Measurements from ENCODE around the gene FRA10AC1. TPM values are rescaled to one million over a fixed set of nuclear protein-coding genes. Genes with fewer than 3 reads are reported as not detected.

FRA10AC1 gene, protein sequence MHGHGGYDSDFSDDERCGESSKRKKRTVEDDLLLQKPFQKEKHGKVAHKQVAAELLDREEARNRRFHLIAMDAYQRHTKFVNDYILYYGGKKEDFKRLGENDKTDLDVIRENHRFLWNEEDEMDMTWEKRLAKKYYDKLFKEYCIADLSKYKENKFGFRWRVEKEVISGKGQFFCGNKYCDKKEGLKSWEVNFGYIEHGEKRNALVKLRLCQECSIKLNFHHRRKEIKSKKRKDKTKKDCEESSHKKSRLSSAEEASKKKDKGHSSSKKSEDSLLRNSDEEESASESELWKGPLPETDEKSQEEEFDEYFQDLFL
- total RNA-seq: 23.4 to 27.0 TPM (median 24.2 TPM) in 3 replicates

GRCh38 chr10:93702210-93703001 is at the start of gene FRA10AC1:
FRA10AC1 (minus strand) TSS chr10:93702592; CDS start chr10:93700106, 2,486 bp downstream.
- no peak within 1 kb of the TSS for H3K27ac Mint-ChIP-seq
- no peak for TF ChIP-seq CTCF (IDR thresholded peaks at IDR 0.05; ENCODE audit: unreplicated experiment)
- H3K4me1 Mint-ChIP-seq: peaks cover 7% of the 10 kb centered on the region
- peaks cover 2% of the 10 kb centered on the region for H3K36me3 Mint-ChIP-seq
- H3K9me3 Mint-ChIP-seq: no peaks in the 10 kb centered on the region
- no peaks in the 10 kb centered on the region for H3K27me3 Mint-ChIP-seq (ENCODE audit: low read depth)
- no peak within 1 kb of the TSS for H3K4me3 Mint-ChIP-seq
- DNase-seq (ENCODE audit: low spot score in 2 of 2, unreplicated experiment in 2 of 2): peak; percentile 89 to 98

DNA sequence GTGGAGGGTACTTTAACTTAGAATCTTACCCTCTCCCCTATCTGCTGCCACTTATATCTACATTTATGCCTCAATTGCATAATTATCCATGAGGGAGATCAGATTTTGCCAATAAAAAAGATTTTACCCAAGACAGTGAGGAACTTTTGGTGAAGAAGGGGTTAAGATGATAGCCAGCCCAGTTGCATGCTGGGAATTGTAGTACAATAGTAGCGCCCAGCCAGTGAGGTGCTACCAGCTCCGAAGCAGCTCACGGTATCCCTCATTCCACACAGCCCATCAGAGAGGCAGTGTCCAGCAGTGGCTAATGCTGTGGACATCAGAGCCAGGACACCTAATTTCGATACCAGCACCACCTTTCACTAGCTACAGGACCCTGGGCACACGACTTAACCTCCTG is 49.4 kb upstream of the FRA10AC1 start:
- DNase-seq (ENCODE audit: low spot score in 2 of 2, unreplicated experiment in 2 of 2): no peak
- Mint-ChIP-seq H3K4me3 (peak overlapping the region; percentile 32), H3K9me3 (no peaks in the 10 kb centered on the region), H3K27ac (no peak overlapping the region), H3K36me3 (no peaks in the 10 kb centered on the region), H3K27me3 (ENCODE audit: low read depth) (peaks cover 17% of the 10 kb centered on the region), H3K4me1 (peaks cover 13% of the 10 kb centered on the region)
- no peak for TF ChIP-seq CTCF (IDR thresholded peaks at IDR 0.05; ENCODE audit: unreplicated experiment)

DNA sequence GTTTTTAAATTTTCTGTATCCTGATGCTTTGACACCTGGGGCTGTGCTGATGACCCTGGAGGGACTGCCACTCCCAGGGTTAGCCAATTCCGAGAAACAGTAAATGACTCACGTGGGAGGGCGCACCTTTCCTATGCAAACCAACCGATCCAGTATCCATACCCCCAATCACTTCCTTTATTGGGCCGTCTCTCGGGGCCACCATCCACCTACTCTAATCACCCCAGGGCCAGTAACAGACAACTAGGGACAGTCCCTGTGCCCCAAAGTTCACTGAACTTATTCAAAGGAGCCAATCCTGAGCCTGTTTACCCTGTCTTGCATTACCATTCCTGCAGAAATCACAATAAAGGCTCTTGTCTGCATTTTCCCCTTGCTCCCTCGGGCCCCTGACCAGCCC is 48.7 kb upstream of the FRA10AC1 start:
- H3K9me3 Mint-ChIP-seq: no peaks in the 10 kb centered on the region
- H3K4me1 Mint-ChIP-seq: peaks cover 13% of the 10 kb centered on the region
- no peak overlapping the region for H3K27ac Mint-ChIP-seq
- H3K36me3 Mint-ChIP-seq: no peaks in the 10 kb centered on the region
- H3K27me3 Mint-ChIP-seq (ENCODE audit: low read depth): peaks cover 14% of the 10 kb centered on the region
- no peak for DNase-seq (ENCODE audit: low spot score in 2 of 2, unreplicated experiment in 2 of 2)
- H3K4me3 Mint-ChIP-seq: no peak overlapping the region
- TF ChIP-seq CTCF (IDR thresholded peaks at IDR 0.05; ENCODE audit: unreplicated experiment): no peak

- H3K27ac Mint-ChIP-seq: peak overlapping the region; percentile 34
- no peaks in the 10 kb centered on the region for H3K9me3 Mint-ChIP-seq
- no peak for DNase-seq (ENCODE audit: low spot score in 2 of 2, unreplicated experiment in 2 of 2)
- H3K36me3 Mint-ChIP-seq: no peaks in the 10 kb centered on the region
- H3K4me1 Mint-ChIP-seq: peaks cover 11% of the 10 kb centered on the region
- H3K27me3 Mint-ChIP-seq (ENCODE audit: low read depth): peaks cover 4% of the 10 kb centered on the region
- H3K4me3 Mint-ChIP-seq: no peak overlapping the region
- no peak for TF ChIP-seq CTCF (IDR thresholded peaks at IDR 0.05; ENCODE audit: unreplicated experiment)
Measured at GRCh38 chr10:93749218-93749799, 46.9 kb upstream of the FRA10AC1 start.

DNA sequence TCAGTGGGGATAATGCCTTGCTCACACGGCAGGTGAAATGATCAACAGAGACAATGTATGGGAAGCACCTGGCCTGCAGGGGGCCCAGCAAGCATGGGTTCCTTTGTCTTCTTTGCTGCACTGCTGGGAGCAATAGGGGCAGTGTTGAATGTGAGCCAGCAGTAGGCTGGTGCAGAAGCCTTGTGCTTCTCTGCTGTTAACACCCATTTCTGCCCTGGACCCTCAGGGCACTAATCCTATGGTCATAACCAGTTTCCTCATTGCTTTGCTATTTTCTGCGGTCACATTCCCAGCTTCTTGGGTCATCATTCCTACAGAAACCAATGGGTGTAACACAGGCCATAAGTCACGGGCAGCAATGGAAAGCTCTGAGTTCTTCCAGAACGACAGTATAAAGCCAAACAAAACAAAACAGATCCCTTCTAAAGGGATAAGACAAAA is 44.5 kb upstream of the FRA10AC1 start:
- Mint-ChIP-seq H3K27me3 (ENCODE audit: low read depth) (no peaks in the 10 kb centered on the region), H3K36me3 (no peaks in the 10 kb centered on the region), H3K27ac (peak overlapping the region; percentile 92), H3K4me3 (no peak overlapping the region), H3K9me3 (no peaks in the 10 kb centered on the region), H3K4me1 (peaks cover 10% of the 10 kb centered on the region)
- DNase-seq (ENCODE audit: low spot score in 2 of 2, unreplicated experiment in 2 of 2): no peak
- TF ChIP-seq CTCF (IDR thresholded peaks at IDR 0.05; ENCODE audit: unreplicated experiment): no peak
